Measurements from ENCODE around the gene SFRP5. TPM values are rescaled to one million over a fixed set of nuclear protein-coding genes. Genes with fewer than 3 reads are reported as not detected.

The SFRP5 gene
- total and polyA plus RNA-seq, 10 of the 15 experiments (the other 5 are each of a cell fraction or from before 2014, with no cell fraction given), result not detected

- ChIA-PET CTCF (interaction anchor here (0.8 to 2.8 kb wide), 5 partner anchors 10 to 42 kb away, joined by 3 to 8 read pairs (median 5); no protein-coding TSS in a partner anchor), SMC1A (ENCODE audit: uncharacterized antibody, unreplicated experiment) (interaction anchor here (0.9 to 1.8 kb wide), 2 partner anchors 19 to 42 kb away, joined by 3 to 4 read pairs; no protein-coding TSS in a partner anchor), RAD21 (ENCODE audit: unreplicated experiment) (no interaction called here), POLR2A (interaction anchor here (1.1 kb wide), 1 partner anchor 11 kb away, joined by 4 read pairs; no protein-coding TSS in a partner anchor)
- BruUV-seq (replicated peaks), result no TSS peak
- TF ChIP-seq HSF1 (IDR thresholded peaks at IDR 0.05; ENCODE audit: low read depth, low read length), result no peak
- TF ChIP-seq EED (IDR thresholded peaks at IDR 0.05; ENCODE audit: low read depth), result no peak
- no peak for TF ChIP-seq FOS (IDR thresholded peaks at IDR 0.05; ENCODE audit: borderline replicate concordance, extremely low read depth, insufficient read length)
- TF ChIP-seq SUZ12 (IDR thresholded peaks at IDR 0.05; ENCODE audit: unreplicated experiment), result no peak
- no peak for TF ChIP-seq DPF2 (IDR thresholded peaks at IDR 0.05)
- no peak for TF ChIP-seq BMI1 (IDR thresholded peaks at IDR 0.05; ENCODE audit: borderline replicate concordance)
- H3K4me2 ChIP-seq (ENCODE audit: control insufficient read depth, insufficient read depth), result no peak overlapping the region
- no peak overlapping the region for H2AFZ ChIP-seq (ENCODE audit: control insufficient read depth, low read depth, low read length)
- WGBS (ENCODE audit: insufficient coverage, insufficient replicate concordance, low lambda C conversion rate, missing lambda C conversion rate), result 86% methylated on average over 10 of the region's 10 CpGs
- no peaks in the 10 kb centered on the region for H4K20me1 ChIP-seq (ENCODE audit: control insufficient read depth, insufficient read depth)
- H3K9ac ChIP-seq (ENCODE audit: control insufficient read depth, insufficient read depth, low read length), result no peak overlapping the region
- H3K36me3 ChIP-seq (ENCODE audit: control insufficient read depth in 2 of 2, insufficient read depth in 2 of 2, low read length in 1 of 2), result peaks cover 7 to 14% of the 10 kb centered on the region in 2 experiments
- H3K9me3 ChIP-seq (replicated peaks; ENCODE audit: control insufficient read depth, insufficient read depth, low read length), result no peaks in the 10 kb centered on the region
- no peaks in the 10 kb centered on the region for H3K27me3 ChIP-seq (replicated peaks in 1 of 2; ENCODE audit: control insufficient read depth in 2 of 2, insufficient read depth in 2 of 2, low read length in 1 of 2)
- ATAC-seq (no peak), DNase-seq (ENCODE audit: low read depth, low spot score) (no peak), FAIRE-seq (no peak)
- in situ Hi-C loops (cut with MboI), result no loop called here
- H3K79me2 ChIP-seq (ENCODE audit: control insufficient read depth, insufficient read depth, low read length), result peaks cover 26% of the 10 kb centered on the region
- H3K27ac ChIP-seq (ENCODE audit: control insufficient read depth, insufficient read depth), result no peak overlapping the region
- H3K4me1 ChIP-seq (ENCODE audit: control insufficient read depth, insufficient read depth, low read length), result peaks cover 3% of the 10 kb centered on the region
- intact Hi-C loops (cut with micrococcal nuclease; ENCODE audit: unreplicated experiment), result no loop called here
- no peak overlapping the region for H3K4me3 ChIP-seq
These were observed 28.4 kb downstream of the SFRP5 start for GRCh38 chr10:97743169-97743943.
